Measurements from ENCODE around the gene RNF13.
"Not testable (repeated sequence)": the region's sequence is repeated elsewhere in the genome, so short reads cannot be mapped to it uniquely, and the experiment has no call there.

The RNF13 gene

DNA sequence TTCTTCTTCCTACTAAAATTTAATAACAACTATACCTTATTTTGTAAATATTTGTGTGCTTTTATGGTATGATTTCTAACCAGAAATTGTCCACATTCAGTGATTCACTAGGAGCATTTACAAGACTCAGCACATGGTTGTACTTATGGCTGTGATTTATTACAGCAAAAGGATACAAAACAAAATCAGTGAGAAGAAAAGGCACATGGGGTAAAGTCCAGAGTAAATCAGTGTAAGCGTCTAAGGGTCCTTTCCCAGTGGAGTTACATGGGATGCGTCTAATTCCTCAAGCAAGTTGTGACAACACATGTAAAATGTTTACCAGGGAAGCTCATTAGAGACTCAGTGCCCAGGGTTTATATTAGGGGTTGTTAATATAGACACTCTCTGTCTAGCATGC is 31.1 kb downstream of the RNF13 start:
- no peak for DNase-seq

DNA sequence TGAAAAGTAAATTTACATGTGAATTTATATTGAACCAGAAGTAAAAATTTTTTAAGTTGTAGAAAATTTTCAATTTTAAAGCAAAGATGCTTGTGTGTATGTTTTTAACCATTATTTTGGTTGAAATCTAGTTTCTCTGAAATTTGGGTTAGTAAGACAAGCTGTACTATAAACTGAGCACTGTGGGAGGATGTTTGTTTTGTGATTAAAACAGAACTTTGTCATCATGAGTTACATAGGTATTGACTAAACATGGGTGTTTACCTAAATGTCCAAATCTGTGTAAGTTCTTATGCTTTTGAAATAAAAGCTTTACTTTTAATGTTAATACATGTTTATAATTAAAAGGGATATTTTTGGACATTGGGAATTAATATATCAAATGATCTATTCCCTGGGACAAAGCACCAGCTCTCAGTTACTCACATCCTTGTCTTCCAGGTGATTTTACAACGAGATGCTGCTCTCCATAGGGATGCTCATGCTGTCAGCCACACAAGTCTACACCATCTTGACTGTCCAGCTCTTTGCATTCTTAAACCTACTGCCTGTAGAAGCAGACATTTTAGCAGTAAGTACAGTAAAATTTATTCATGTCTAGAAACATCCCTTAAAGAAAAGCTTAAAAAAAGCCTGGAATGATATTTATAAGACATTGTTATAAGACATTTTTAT is 32.7 kb downstream of the RNF13 start:
- DNase-seq = no peak

GRCh38 chr3:149848238-149848637 is 35.2 kb downstream of the RNF13 start:
- no peak for DNase-seq

DNA sequence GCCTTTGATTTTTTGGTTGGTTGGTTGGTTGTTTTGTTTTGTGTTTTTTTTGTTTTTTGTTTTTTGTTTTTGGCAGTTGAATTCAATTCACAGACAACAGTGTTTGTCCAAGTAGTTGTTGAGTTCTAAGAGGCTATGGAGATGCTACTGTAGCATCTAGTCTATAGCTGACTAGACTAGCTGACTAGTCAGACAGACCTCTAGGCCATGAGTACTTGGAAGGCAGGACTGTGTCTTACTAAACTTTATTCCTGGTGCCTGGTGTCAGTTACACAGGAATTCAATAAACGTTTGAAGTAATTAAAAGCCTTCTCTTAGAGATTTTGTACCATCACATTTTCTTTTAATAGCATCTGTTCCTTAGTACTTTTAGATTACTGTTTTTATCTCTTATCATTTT is 35.7 kb downstream of the RNF13 start:
- DNase-seq = no peak

DNA sequence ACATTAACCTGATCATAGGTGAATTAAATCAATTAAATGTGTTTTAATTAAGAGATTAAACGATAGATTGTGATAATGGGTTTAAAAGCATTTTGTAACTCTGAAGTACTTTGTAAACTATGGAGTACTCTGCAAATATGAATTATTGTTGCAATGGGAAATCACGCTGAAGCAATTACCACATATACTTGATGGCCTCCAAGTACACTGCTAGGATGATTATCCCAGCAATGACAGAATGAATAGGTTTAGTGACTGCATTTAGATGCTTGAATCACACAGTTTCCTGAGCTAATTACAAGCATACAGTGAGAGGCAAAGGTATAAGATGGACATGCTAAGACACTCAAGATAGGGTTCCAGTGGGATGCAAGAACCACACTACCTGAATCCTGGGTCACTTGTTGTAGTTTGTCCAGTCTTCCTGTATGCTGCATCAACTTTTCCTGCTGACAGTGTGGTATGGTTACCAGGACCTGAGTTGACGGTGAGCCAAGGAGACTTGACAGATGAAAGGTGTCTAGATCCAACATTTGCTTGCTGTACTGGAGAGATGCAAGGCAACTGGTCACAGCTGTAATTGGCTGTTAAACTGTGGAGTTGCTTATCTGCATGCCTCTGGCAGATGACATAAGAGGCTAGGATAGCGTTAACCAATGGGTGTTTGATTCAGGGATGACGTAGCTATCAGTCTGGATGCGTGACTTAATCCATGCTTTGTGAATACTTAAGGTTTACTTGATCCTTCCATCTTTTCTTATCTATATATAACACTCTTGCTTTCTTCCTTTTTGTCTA is 38.0 kb downstream of the RNF13 start:
- DNase-seq = no peak

DNA sequence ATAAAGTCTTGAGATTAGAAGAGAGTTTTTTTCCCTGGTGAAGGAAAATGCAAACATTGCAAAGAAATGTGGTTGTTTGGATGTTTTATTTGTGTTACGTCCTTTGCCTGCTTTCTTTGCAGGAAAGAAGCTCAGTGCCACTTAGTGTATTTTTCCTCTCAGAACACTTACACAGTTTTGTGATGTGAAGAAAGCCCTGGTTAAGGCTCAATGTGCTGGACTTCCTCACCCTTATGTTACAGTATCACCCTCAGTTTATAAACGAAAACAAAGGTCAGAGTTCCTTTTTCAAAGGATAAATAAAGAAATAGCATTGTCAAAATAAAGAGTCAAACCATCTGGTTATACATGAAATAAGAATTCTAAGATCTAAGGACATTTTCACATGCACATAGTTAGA is 45.9 kb downstream of the RNF13 start:
- DNase-seq = no peak

DNA sequence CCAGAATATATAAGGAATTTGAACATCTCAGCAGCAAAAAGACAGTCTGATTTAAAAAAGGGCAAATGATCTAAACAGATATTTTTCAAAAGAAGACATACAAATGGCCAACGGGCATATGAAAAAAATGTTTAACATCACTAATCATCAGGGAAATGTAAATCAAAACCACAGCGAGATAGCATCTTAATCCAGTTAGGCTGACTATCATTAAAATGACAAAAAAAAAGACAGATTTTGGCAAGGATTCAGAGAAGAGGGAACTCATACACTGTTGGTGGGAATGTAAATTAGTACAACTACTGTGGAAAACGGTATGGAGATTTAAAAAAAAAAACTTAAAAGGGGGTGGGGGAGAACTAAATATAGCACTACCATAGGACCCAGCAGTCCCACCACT is 47.9 kb downstream of the RNF13 start:
- no peak for DNase-seq

GRCh38 chr3:149867563-149867962 is 54.5 kb downstream of the RNF13 start:
- no peak for DNase-seq

DNA sequence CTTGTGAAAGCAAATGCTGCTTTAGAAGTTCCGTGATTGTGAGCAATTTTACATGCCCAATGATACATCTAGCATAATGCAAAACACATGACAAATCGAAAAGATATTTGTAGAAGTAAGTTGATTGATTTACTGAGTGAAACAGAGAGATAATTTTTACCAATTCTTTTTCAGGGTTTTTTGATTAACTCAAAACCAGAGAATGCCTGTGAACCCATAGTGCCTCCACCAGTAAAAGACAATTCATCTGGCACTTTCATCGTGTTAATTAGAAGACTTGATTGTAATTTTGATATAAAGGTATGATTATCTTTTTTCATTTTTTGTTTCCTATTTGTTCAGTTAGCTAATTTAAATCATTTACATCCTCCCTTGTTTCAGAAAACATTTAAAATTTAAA is 58.8 kb downstream of the RNF13 start:
- DNase-seq = no peak

- no peak for DNase-seq
These were observed 59.6 kb downstream of the RNF13 start for GRCh38 chr3:149872589-149872988.

DNA sequence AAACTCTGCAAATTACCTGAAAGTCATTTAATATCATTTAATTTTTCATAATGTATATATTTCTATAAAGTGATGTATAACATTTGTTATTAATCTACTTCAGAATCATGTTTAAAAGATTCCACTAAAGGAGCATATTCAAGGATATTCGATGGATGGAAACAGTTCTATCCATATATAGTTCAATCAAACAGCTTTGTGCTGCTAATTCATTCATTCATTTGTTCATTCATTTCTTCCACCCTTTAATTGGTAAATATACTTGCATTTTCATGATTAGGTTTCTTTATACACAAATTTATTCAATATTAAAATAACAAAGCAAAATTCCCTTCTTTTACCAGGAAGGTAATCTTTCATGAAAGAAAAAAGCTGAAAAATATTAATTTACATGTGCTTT is 64.7 kb downstream of the RNF13 start:
- no peak for DNase-seq

- no peak for DNase-seq
These were observed 66.9 kb downstream of the RNF13 start for GRCh38 chr3:149879872-149880271.

DNA sequence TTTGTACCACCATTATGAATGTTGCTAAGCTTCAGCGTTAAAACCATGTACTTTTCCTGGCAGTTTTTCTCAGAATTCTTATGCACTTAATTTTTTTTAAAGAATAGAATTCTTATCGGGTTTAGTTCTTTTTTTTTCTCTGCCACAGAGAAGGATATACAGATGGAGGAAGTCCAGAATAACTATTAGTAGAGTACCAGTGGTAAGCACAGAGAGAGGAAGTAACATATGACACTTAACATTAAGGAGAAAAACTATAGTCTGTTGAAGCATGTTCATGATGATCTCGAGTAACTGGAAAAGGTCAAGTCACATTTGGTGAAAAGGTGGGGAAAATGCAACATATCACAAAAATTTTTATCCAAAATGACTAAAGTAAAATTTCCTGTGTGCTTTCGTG is 68.9 kb downstream of the RNF13 start:
- DNase-seq = no peak

DNA sequence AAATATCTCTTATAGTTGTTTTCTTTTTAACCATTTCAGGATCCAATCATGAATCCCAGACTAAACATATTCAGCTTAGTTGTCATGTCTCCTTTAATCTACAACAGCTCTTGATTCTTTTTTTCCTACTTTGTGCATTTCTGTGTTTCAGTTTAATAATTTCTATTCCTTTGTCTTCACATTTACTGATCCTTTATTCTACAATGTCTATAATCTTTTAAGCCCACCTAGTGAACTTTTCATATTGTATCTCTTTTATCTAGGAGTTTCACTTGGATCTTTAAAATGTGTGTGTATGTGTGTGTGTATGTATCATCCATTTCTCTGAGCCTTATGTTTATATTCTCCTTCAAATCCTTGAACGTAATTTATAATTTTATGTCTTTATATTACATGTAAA is 70.1 kb downstream of the RNF13 start:
- no peak for DNase-seq

DNA sequence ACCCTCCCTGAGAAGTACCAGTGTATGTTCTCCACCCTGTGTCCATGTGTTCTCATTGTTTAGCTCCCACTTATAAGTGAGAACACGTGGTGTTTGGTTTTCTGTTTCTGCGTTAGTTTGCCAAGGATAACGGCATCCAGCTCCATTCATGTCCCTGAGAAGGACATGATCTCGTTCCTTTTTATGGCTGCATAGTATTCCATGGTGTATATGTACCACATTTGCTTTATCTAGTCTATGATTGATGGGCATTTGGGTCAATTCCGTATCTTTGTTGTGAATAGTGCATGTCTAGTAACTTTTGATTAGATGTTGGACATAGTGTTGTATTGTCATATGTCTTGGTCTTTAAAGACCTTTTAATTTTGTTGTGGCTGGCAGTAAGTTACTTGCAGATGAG is 70.8 kb downstream of the RNF13 start:
- DNase-seq = not testable (repeated sequence)

DNA sequence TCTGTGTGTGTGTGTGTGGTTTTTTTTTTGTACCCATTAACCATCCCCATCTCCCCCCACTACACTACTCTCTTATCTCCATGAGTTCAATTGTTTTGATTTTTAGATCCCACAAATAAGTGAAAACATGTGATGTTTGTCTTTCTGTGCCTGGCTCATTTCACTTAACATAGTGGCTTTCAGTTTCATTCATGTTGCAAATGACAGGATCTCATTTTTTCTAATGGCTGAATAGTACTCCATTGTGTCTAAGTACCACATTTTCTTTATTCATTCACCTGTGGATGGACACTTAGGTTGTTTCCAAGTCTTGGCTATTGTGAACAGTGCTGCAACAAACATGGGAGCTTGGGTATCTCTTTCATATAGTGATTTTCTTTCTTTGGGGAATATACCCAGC is 71.8 kb downstream of the RNF13 start:
- not testable (repeated sequence) for DNase-seq

DNA sequence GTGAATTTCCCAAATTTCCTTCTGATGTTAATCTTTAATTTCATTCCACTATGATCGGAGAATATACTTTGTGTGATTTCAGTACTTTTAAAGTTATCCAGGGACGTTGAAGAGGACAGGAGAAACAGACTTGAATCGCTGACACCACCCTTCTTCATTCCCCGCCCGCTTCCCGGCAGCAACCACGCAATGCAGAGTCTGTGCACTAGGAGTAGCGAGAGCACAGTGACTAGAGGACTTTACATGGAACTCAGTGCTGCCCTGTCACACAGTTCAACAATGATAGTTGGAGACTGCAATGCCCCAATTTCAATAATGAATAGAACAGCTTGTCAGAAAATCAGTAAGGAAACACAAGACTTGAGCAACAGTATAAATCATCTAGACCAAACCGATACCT is 73.9 kb downstream of the RNF13 start:
- no peak for DNase-seq

DNA sequence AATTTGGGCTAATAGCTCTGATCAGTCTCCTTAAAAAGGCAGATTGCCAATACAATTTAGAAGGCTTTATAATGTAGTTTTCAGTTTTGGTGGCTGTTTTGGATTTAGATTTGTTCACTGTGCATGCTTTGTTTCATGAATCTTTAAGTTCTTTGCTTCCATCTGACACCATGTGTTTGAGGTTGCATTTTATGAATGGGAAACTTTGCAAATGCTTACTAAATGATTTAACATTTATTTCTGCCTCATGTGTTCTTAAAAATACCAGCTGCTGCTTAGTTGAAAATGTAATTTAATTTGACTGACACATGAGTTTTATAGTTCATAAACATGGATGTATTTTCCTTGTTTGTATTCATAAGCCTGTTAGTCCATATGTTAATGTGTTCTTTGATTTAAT is 78.6 kb downstream of the RNF13 start:
- DNase-seq = no peak

DNA sequence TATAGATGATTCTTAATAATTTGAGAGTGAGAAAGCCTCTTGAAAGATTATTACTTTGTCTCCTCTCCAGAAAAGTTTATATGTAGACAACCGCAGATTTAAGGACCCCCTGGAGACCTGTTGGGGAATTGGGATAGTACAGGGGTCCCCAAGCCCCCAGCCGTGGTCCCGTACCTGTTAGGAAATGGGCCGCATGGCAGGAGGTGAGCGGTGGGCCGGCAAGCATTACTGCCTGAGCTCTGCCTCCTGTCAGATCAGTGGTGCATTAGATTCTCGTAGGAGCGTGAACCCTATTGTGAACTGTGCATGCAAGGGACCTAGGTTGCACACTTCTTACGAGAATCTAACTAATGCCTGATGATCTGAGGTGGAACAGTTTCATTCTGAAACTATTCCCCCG is 79.4 kb downstream of the RNF13 start:
- DNase-seq = no peak

GRCh38 chr3:149894205-149894604 is 81.2 kb downstream of the RNF13 start:
- no peak for DNase-seq

- DNase-seq = no peak
These were observed 82.3 kb downstream of the RNF13 start for GRCh38 chr3:149895339-149895738.

- no peak for DNase-seq
These were observed 82.8 kb downstream of the RNF13 start for GRCh38 chr3:149895769-149896168.

DNA sequence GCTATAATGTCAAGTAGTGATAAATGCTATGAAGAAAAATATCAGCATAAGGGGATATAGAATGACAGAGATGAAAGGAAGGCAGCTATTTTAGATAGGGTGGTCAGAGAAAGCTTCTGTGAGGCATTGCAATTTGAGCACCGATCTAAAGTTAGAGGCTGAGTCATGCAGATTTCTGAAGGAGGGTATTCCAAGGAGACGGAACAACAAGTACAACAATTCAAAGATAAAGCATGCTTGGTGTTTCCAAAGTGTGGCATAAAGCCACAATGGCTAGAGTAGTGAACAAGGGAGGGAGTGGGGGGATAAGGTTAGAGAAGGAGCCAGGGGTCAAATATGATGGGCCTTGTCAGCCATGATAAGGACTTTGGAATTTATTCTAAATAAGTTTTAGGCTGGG is 85.8 kb downstream of the RNF13 start:
- DNase-seq = no peak

GRCh38 chr3:149900322-149900721 is 87.3 kb downstream of the RNF13 start:
- no peak for DNase-seq

DNA sequence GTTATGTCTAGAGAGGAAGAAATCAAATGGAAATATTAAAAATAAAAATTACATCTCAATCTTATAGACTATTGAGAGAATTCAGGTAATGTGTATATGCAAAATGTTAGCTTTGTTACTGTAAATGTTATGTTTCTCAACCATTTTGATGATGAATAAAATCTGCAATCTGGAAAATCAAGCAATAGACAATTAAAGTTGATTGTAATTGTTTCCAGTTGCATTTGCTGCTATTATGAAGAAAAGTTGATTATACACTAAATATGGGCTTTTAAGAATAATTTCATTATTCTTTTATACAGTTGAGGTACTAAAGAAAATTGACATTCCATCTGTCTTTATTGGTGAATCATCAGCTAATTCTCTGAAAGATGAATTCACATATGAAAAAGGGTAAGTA is 88.8 kb downstream of the RNF13 start:
- DNase-seq = no peak

Data from activated CD4-positive, alpha-beta T cell treated with anti-CD3 and anti-CD28 coated beads for 1 hour (primary cell).